HG02610 (cell line): ENCODE results near the gene PDP2.
"Not testable (repeated sequence)": the region's sequence is repeated elsewhere in the genome, so short reads cannot be mapped to it uniquely, and the experiment has no call there.

Experiments used
- ATAC-seq: cut with Tn5 transposase; IDR thresholded peaks from one replicate; pipeline ENCODE4 v1.9.1; 2021; ENCODE audit warnings: mild to moderate bottlenecking, moderate library complexity; ENCODE audit not compliant: unreplicated experiment

PDP2 gene

GRCh38 chr16:66885491-66885890 lies 5.2 kb downstream of the PDP2 start:
- no peak for ATAC-seq

GRCh38 chr16:66886321-66886720 lies 6.0 kb downstream of the PDP2 start:
- no peak for ATAC-seq

GRCh38 chr16:66886914-66887313 lies 6.6 kb downstream of the PDP2 start:
- no peak for ATAC-seq

GRCh38 chr16:66888647-66889615 lies 8.6 kb downstream of the PDP2 start:
- ATAC-seq: no peak

- no peak for ATAC-seq
Measured at GRCh38 chr16:66889622-66890021, 9.3 kb downstream of the PDP2 start.

GRCh38 chr16:66890799-66891198 lies 10.5 kb downstream of the PDP2 start:
- ATAC-seq: no peak

- no peak for ATAC-seq
Measured at GRCh38 chr16:66891360-66891759, 11.0 kb downstream of the PDP2 start.

GRCh38 chr16:66891797-66892196 lies 11.5 kb downstream of the PDP2 start:
- no peak for ATAC-seq

GRCh38 chr16:66894055-66894454 lies 13.7 kb downstream of the PDP2 start:
- no peak for ATAC-seq

- peak; percentile 65 for ATAC-seq
Measured at GRCh38 chr16:66894948-66895688, 14.8 kb downstream of the PDP2 start.

GRCh38 chr16:66895689-66895979 lies 15.3 kb downstream of the PDP2 start:
- ATAC-seq: no peak

- no peak for ATAC-seq
Measured at GRCh38 chr16:66895999-66896398, 15.7 kb downstream of the PDP2 start.

- ATAC-seq: not testable (repeated sequence)
Measured at GRCh38 chr16:66896682-66897081, 16.4 kb downstream of the PDP2 start.

GRCh38 chr16:66898207-66898606 lies 17.9 kb downstream of the PDP2 start:
- ATAC-seq: no peak

- no peak for ATAC-seq
Measured at GRCh38 chr16:66898933-66899309, 18.6 kb downstream of the PDP2 start.

GRCh38 chr16:66899310-66899944 lies 19.1 kb downstream of the PDP2 start:
- ATAC-seq: no peak

- ATAC-seq: no peak
Measured at GRCh38 chr16:66899945-66900710, 19.8 kb downstream of the PDP2 start.

GRCh38 chr16:66900721-66901441 lies 20.6 kb downstream of the PDP2 start:
- no peak for ATAC-seq

GRCh38 chr16:66901626-66902025 lies 21.3 kb downstream of the PDP2 start:
- ATAC-seq: no peak
